Psoas muscle (tissue), 8 donors: ENCODE data around the gene NIPA2. TPM values are rescaled to one million over a fixed set of nuclear protein-coding genes. Genes with fewer than 3 reads are reported as not detected.
"Not testable (repeated sequence)": the region's sequence is repeated elsewhere in the genome, so short reads cannot be mapped to it uniquely, and the experiment has no call there.

Experiments used
- ATAC-seq, 4 donors: fragments of 200-7000 bp; cut with Tn5 transposase; one replicate each; pipeline ENCODE4 v1.9.1; 2020; ENCODE audit warnings: moderate library complexity in 3 of 4, mild to moderate bottlenecking in 2 of 4
- DNase-seq, 2 donors: peaks; one replicate each; pipeline ENCODE4 v3.0.0-alpha.2; 2020
- H3K27ac ChIP-seq: fragments of 200-600 bp; one replicate; pipeline ENCODE4 v1.8.0; 2022
- H3K27me3 ChIP-seq, 3 donors: fragments of 200-600 bp in 1 of 3; one replicate each; pipeline versions ENCODE4 v1.6.1 to v1.8.0; 2013 to 2022; ENCODE audit warnings: low read length in 2 of 3, mild to moderate bottlenecking in 2 of 3, moderate library complexity in 1 of 3; ENCODE audit not compliant: insufficient read depth in 3 of 3
- H3K36me3 ChIP-seq, 2 donors: fragments of 200-600 bp in 1 of 2; one replicate each; pipeline versions ENCODE4 v1.6.1 to v1.8.0; 2013 to 2022; ENCODE audit warnings: low read depth in 1 of 2, mild to moderate bottlenecking in 1 of 2, moderate library complexity in 1 of 2; ENCODE audit not compliant: insufficient read depth in 1 of 2
- H3K4me1 ChIP-seq: fragments of 200-600 bp; one replicate; pipeline ENCODE4 v1.8.0; 2022
- H3K4me3 ChIP-seq: fragments of 200-600 bp; one replicate; pipeline ENCODE4 v1.8.0; 2022; ENCODE audit warnings: mild to moderate bottlenecking
- H3K9me3 ChIP-seq: fragments of 200-600 bp; one replicate; pipeline ENCODE4 v1.8.0; 2022
- WGBS, 3 donors: extraction: QIAGEN DNeasy Blood & Tissue Kit; methylation state at CpG; one replicate each; pipeline versions ENCODE4 v1.1.6 to v1.1.7; 2013; 5-methylcytosine and 5-hydroxymethylcytosine counted together
- intact Hi-C, 2 donors: fragments of 100-400 bp; cut with DNase I; formaldehyde crosslinking; loops; one replicate each; pipeline versions ENCODE4 v1.11.0 to v1.14.2; 2022
- polyA plus RNA-seq, 3 donors: library from polyadenylated mRNA; stranded (reverse); fragments of 200-250 nt; gene quantifications; one replicate each; pipeline ENCODE4 v1.2.3, GENCODE V29; 2013
- total RNA-seq, 4 donors: library from RNA; stranded (reverse); fragmentation: NEBNext Ultra II Directional in 2 of 4; extraction: Animal tissue kit (Norgen Biotek cat#: 25700) in 2 of 4; gene quantifications; one replicate each; pipeline versions ENCODE4 v1.2.1 to v1.2.4, GENCODE V29; 2021 to 2023
- TF ChIP-seq, protein P1 (sequence below): fragments of 200-600 bp; IDR thresholded peaks from one replicate; pipeline ENCODE4 v1.8.0; 2022; ENCODE audit warnings: antibody characterized with exemption
- donor health status: healthy with polysubstance abuse.
- donor health status: DM: no; HTN: no; CAD: no; lungs with moderate emphysema.
- donor health status: Bipolar disorder and iron deficiency.
- donor health status: healthy.
- donor health status: DM: yes; HTN: yes; CAD: no.
- donor health status: DM: no; HTN: no; CAD: no.
- donor health status: DM: no; HTN: no; CAD: no.
- donor health status: DM: yes; HTN: yes; CAD: no.

NIPA2 gene
- total and polyA plus RNA-seq, 7 donors = 11.3 to 61.8 (median 28.2) TPM

DNA sequence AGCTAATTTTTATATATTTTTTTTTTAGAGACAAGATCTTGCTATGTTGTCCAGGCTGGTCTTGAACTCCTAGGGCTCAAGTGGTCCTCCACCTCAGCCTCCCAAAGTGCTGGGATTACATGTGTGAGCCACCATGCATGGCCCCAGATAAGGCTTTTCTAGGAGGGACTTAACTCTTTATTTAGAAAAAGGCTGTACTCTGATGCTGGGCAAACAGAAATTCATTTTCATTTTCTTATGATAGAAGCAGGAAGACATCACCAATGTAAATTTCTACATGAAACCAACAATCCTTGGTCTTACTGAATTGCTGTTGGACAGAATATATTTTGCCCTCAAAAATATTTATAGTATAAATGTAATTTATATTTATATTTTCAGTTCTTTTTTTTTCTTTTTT lies 42.4 kb upstream of the NIPA2 start:
- Histone ChIP-seq H3K27ac (no peak overlapping the region), H3K27me3 (no peaks in the 10 kb centered on the region), H3K4me1 (no peaks in the 10 kb centered on the region), H3K4me3 (no peak overlapping the region), H3K9me3 (no peaks in the 10 kb centered on the region), H3K36me3 (no peaks in the 10 kb centered on the region)
- intact Hi-C loops = no loop called here
- ATAC-seq (no peak), DNase-seq (no peak)
- TF ChIP-seq, protein P1, sequence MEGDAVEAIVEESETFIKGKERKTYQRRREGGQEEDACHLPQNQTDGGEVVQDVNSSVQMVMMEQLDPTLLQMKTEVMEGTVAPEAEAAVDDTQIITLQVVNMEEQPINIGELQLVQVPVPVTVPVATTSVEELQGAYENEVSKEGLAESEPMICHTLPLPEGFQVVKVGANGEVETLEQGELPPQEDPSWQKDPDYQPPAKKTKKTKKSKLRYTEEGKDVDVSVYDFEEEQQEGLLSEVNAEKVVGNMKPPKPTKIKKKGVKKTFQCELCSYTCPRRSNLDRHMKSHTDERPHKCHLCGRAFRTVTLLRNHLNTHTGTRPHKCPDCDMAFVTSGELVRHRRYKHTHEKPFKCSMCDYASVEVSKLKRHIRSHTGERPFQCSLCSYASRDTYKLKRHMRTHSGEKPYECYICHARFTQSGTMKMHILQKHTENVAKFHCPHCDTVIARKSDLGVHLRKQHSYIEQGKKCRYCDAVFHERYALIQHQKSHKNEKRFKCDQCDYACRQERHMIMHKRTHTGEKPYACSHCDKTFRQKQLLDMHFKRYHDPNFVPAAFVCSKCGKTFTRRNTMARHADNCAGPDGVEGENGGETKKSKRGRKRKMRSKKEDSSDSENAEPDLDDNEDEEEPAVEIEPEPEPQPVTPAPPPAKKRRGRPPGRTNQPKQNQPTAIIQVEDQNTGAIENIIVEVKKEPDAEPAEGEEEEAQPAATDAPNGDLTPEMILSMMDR = no peak

DNA sequence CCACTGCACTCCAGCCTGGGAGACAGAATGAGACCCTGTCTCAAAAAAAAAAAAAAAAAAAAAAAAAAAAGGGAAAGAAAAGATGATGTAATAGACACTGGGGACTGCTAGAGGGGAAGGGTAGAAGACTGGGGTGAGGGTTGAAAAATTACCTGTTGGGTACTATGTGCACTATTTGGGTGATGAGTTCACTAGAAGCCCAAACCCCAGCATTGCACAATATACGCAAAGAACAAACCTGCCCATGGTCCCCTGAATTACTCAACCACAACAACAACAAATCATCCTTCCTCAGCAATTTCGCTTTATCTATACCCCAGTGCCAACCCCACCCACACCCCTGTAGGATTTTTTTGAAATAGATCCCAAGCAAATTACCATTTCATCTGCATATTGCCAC lies 38.6 kb upstream of the NIPA2 start:
- Histone ChIP-seq H3K9me3 (no peaks in the 10 kb centered on the region), H3K36me3 (no peaks in the 10 kb centered on the region), H3K4me3 (no peak overlapping the region), H3K4me1 (no peaks in the 10 kb centered on the region), H3K27ac (no peak overlapping the region), H3K27me3 (no peaks in the 10 kb centered on the region)
- DNase-seq (no peak), ATAC-seq (no peak)
- WGBS, 3 donors = 93 to 95% (median 95%) methylated on average over 2 of the region's 2 CpGs
- intact Hi-C loops = no loop called here
- TF ChIP-seq, protein P1 = no peak

DNA sequence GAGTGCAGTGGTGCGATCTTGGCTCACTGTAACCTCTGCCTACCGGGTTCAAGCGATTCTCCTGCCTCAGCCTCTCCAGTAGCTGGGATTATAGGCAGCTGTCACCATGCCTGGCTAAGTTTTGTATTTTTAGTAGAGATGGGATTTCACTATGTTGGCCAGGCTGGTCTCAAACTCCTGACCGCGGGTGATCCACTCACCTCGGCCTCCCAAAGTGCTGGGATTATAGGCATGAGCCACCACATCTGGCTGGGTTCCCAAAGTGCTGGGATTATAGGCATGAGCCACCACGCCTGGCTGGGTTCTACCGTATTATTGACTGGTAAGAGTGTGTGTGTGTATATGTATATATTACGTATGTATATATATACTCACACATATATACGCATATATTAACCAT lies 35.5 kb upstream of the NIPA2 start:
- H3K27me3 ChIP-seq, H3K36me3 ChIP-seq, ATAC-seq, DNase-seq, H3K4me3 ChIP-seq, H3K9me3 ChIP-seq, H3K27ac ChIP-seq, H3K4me1 ChIP-seq, intact Hi-C loops: not testable (repeated sequence)
- 80 to 92% (median 82%) methylated on average over 10 of the region's 10 CpGs for WGBS, 3 donors

DNA sequence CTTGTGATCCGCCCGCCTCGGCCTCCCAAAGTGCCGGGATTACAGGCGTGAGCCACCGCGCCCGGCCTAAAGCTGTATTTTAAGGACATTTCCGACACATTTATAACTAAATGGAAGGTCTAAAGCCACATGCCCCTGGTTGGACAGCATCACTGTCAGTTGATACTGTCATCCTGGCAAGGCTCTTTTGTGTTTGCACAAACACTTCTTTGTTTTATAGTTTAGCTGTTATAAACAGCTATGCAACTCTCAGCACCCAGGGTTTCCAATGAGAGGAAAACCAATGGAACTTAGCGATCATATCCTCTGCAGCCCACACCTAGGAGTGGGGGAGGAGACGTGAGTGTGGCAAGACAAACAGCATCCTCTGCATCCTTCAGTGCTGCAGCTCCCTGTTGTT lies 32.3 kb upstream of the NIPA2 start:
- ATAC-seq (no peak), DNase-seq (no peak)
- Histone ChIP-seq H3K36me3 (no peaks in the 10 kb centered on the region), H3K27me3 (no peaks in the 10 kb centered on the region), H3K9me3 (no peaks in the 10 kb centered on the region), H3K27ac (no peak overlapping the region), H3K4me3 (no peak overlapping the region), H3K4me1 (no peaks in the 10 kb centered on the region)
- 89 to 94% (median 93%) methylated on average over 8 to 11 of the region's 11 CpGs for WGBS, 3 donors
- TF ChIP-seq, protein P1 = no peak
- intact Hi-C loops = no loop called here

DNA sequence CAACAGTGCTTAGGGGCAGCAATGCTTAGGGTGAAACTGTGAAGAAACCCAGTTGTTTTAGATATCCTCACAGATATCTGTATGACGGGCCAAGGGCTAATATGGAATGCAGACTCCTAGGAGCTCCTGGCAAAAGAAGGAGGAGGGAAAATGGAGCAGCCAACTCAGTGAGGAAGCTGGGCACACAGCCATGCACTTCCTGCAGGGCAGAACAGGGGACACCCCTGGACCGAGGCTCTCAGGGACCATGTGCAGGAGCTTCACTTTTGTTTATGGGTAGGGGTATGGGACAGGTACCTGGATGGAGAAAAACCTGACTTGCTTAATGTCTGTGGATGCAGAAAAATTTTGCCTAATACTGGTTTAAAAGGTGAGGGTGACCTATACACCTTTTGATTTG lies 31.8 kb upstream of the NIPA2 start:
- Histone ChIP-seq H3K36me3 (no peaks in the 10 kb centered on the region), H3K27ac (no peak overlapping the region), H3K9me3 (no peaks in the 10 kb centered on the region), H3K4me3 (no peak overlapping the region), H3K27me3 (no peaks in the 10 kb centered on the region), H3K4me1 (no peaks in the 10 kb centered on the region)
- WGBS, 3 donors = 17 to 27% (median 25%) methylated on average over 2 of the region's 2 CpGs
- intact Hi-C loops = no loop called here
- no peak for ATAC-seq
- TF ChIP-seq, protein P1 = no peak
- no peak for DNase-seq

DNA sequence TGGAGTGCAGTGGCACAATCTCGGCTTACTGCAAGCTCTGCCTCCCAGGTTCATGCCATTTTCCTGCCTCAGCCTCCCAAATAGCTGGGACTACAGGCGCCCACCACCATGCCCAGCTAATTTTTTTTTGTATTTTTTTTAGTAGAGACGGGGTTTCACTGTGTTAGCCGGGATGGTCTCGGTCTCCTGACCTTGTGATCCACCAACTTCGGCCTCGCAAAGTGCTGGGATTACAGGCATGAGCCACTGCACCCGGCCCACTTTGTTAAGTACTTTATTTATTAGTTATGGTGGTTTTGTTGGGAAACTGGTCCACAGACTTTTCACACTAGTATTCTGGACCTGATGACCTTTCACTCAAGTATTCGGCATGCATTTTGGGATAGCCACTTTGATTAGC lies 30.6 kb upstream of the NIPA2 start:
- ATAC-seq, H3K4me3 ChIP-seq, H3K4me1 ChIP-seq, H3K27me3 ChIP-seq, intact Hi-C loops, H3K27ac ChIP-seq, DNase-seq, H3K36me3 ChIP-seq, H3K9me3 ChIP-seq: not testable (repeated sequence)
- 81 to 92% (median 87%) methylated on average over 9 of the region's 9 CpGs for WGBS, 3 donors
